SKM-1 (cell line): ENCODE measurements around the gene SERPING1.
"Not testable (repeated sequence)": the region's sequence is repeated elsewhere in the genome, so short reads cannot be mapped to it uniquely, and the experiment has no call there.

Experiments
- DNase-seq: peaks from one replicate; lab custom pipeline; 2025; ENCODE audit not compliant: unreplicated experiment; lab: John Stamatoyannopoulos, UW

The SERPING1 gene

GRCh38 chr11:57652230-57652629 is 54.7 kb downstream of the SERPING1 start:
- DNase-seq, result not testable (repeated sequence)

GRCh38 chr11:57652662-57653061 is 55.2 kb downstream of the SERPING1 start:
- DNase-seq, result no peak

- no peak for DNase-seq
Measured at GRCh38 chr11:57653163-57653562, 55.7 kb downstream of the SERPING1 start.

GRCh38 chr11:57656885-57657193 is 59.4 kb downstream of the SERPING1 start:
- no peak for DNase-seq

- peak; percentile 96 for DNase-seq
Measured at GRCh38 chr11:57657194-57658022, 59.9 kb downstream of the SERPING1 start, which contains the start of gene CLP1. Gene CLP1, plus strand, starts transcription at chr11:57657762. Its CDS starts 1,715 bp downstream, at chr11:57659477.

- DNase-seq, result no peak
Measured at GRCh38 chr11:57658023-57658361, 60.5 kb downstream of the SERPING1 start.

- DNase-seq, result no peak
Measured at GRCh38 chr11:57659669-57660068, 62.2 kb downstream of the SERPING1 start.

GRCh38 chr11:57662893-57663292 is 65.4 kb downstream of the SERPING1 start:
- DNase-seq, result no peak

GRCh38 chr11:57663975-57664374 is 66.5 kb downstream of the SERPING1 start:
- DNase-seq, result no peak
